ENCODE data around the gene WIPI1.

DNA sequence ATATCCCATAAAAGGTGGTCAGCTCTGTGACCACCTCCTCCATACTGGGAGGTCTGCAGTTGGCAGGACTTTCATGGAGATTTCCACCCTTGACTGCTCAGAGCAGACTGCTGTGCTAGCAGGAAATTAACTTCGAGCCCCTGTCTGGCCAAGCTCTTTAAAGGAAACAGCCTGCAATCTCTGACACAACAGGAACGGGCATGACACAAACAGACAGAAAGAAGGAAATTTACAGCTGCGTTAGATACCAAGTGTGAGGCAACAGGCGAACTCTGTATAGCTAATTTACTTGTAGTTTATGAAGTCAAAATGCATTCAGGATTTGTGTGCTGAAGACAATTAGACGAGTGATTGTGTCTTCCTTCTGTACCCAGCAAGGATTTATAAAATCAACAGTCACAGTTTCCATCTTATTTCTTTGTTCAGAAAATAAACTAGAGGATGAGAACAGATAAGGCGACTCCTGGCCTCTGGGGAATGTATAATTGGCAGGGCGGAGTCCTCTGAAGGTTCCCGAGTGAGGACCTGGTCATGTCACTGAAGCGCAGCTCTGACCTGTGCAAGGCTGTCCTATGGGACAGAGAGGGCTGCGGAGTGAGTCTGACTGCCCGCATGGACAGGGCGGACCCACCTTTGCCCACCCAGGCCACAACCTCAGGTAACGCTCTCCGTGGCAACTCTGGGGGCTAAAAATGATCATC, 16.1 kb downstream of the WIPI1 start:
- TF ChIP-seq, protein P1, sequence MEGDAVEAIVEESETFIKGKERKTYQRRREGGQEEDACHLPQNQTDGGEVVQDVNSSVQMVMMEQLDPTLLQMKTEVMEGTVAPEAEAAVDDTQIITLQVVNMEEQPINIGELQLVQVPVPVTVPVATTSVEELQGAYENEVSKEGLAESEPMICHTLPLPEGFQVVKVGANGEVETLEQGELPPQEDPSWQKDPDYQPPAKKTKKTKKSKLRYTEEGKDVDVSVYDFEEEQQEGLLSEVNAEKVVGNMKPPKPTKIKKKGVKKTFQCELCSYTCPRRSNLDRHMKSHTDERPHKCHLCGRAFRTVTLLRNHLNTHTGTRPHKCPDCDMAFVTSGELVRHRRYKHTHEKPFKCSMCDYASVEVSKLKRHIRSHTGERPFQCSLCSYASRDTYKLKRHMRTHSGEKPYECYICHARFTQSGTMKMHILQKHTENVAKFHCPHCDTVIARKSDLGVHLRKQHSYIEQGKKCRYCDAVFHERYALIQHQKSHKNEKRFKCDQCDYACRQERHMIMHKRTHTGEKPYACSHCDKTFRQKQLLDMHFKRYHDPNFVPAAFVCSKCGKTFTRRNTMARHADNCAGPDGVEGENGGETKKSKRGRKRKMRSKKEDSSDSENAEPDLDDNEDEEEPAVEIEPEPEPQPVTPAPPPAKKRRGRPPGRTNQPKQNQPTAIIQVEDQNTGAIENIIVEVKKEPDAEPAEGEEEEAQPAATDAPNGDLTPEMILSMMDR (IDR thresholded peaks at IDR 0.05) = no peak
- no peak for TF ChIP-seq TCF7L2 (IDR thresholded peaks at IDR 0.05; ENCODE audit: low read depth, low read length)

Measured in Panc1 (cell line).